Astrocyte (in vitro differentiated cells and primary cell): ENCODE measurements around the gene KCNAB1.

Experiments
- CTCF ChIP-seq: IDR thresholded peaks from 2 replicates; pipeline ENCODE4 v1.5.1; 2011; ENCODE audit warnings: low read depth, mild to moderate bottlenecking, inconsistent platforms, low read length, moderate library complexity; ENCODE audit not compliant: insufficient read depth
- EZH2 ChIP-seq: IDR thresholded peaks from 2 replicates; pipeline ENCODE4 v1.6.1; 2012; ENCODE audit warnings: mild to moderate bottlenecking, low read length, inconsistent platforms; ENCODE audit not compliant: insufficient read depth

GRCh38 chr3:156433138-156433537 lies 312.8 kb downstream of the KCNAB1 start:
- TF ChIP-seq CTCF (no peak), EZH2 (no peak)
